Uterus (tissue), 2 donors: ENCODE data around the gene TTC13.

Source experiments
- CTCF ChIP-seq, 4 experiments: fragments of 200-600 bp in 2 of 4; fragments of 450-650 bp in 2 of 4; sonication (generic) in 2 of 4; IDR thresholded peaks; one replicate each; pipeline ENCODE4 v1.5.1; 2016 to 2019; ENCODE audit warnings: antibody characterized with exemption in 4 of 4, mild to moderate bottlenecking in 2 of 4, moderate library complexity in 1 of 4
- POLR2A ChIP-seq, 2 donors: fragments of 450-650 bp; IDR thresholded peaks; one replicate each; pipeline ENCODE4 v1.6.1; 2016; ENCODE audit warnings: antibody characterized with exemption in 2 of 2, mild to moderate bottlenecking in 1 of 2, moderate library complexity in 1 of 2

GRCh38 chr1:230869500-230869899 is 109.2 kb downstream of the TTC13 start:
- TF ChIP-seq CTCF (IDR thresholded peaks at IDR 0.05) (no peak), POLR2A (IDR thresholded peaks at IDR 0.05) (no peak)
